Neural cell (in vitro differentiated cells): ENCODE measurements around the gene SELENOI.

Source experiments
- EP300 ChIP-seq: fragments of 450-650 bp; conservative IDR thresholded peaks from 2 replicates; pipeline ENCODE4 v1.6.1; 2014; ENCODE audit warnings: antibody characterized with exemption, mild to moderate bottlenecking, moderate library complexity; ENCODE audit not compliant: poor library complexity, severe bottlenecking
- EZH2 ChIP-seq: fragments of 200-600, 300-800 bp; shearing (Covaris generic), sonication (generic); IDR thresholded peaks from 2 replicates; pipeline ENCODE4 v1.6.1; 2014; ENCODE audit warnings: antibody characterized with exemption, low read length, borderline replicate concordance, mild to moderate bottlenecking; ENCODE audit not compliant: insufficient read depth, poor library complexity, severe bottlenecking
- MXI1 ChIP-seq: fragments of 450-650 bp; conservative IDR thresholded peaks from 2 replicates; pipeline ENCODE4 v1.6.1; 2014; ENCODE audit warnings: antibody characterized with exemption, mild to moderate bottlenecking; ENCODE audit not compliant: poor library complexity, severe bottlenecking
- POLR2AphosphoS5 ChIP-seq: IDR thresholded peaks from 2 replicates; pipeline ENCODE4 v1.6.1; 2012
- RAD21 ChIP-seq: fragments of 450-650 bp; conservative IDR thresholded peaks from 2 replicates; pipeline ENCODE4 v1.6.1; 2014; ENCODE audit warnings: antibody characterized with exemption, mild to moderate bottlenecking, moderate library complexity
- TF ChIP-seq, protein P1 (sequence below): fragments of 450-650 bp; IDR thresholded peaks from 2 replicates; pipeline ENCODE4 v1.5.1; 2014; ENCODE audit warnings: antibody characterized with exemption, mild to moderate bottlenecking, moderate library complexity; ENCODE audit not compliant: poor library complexity, severe bottlenecking

DNA sequence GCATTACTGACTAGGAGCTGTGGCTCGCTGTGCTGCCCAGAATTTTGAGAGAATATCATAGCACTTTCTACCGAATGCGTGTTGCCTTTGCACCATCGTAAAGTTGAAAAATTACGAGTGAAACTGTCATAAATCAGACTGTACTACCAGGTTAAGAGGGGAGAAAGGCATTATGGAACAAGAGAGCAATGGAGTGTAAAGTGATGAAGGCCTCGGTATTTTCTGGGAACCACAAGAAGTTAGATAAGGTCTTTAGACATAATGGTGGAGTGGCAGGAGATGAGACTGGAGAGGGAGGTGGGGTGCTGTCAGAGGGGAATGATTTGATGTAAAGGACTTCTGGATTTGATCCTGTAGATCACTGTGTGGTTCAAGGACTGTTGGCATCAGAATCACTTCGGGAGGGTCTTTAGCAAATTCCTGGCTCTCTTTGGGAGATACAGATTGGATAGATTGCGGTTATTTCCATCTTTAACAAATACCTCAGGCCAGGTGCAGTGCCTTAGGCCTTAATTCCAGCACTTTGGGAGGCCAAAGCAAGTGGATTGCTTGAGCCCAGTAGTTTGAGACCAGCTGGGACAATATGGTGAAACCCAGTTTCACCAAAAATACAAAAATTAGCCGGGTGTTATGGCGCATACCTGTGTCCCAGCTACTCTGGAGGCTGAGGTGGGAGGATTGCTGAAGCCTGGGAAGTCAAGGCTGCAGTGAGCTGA, 5.6 kb downstream of the SELENOI start:
- TF ChIP-seq, protein P1, sequence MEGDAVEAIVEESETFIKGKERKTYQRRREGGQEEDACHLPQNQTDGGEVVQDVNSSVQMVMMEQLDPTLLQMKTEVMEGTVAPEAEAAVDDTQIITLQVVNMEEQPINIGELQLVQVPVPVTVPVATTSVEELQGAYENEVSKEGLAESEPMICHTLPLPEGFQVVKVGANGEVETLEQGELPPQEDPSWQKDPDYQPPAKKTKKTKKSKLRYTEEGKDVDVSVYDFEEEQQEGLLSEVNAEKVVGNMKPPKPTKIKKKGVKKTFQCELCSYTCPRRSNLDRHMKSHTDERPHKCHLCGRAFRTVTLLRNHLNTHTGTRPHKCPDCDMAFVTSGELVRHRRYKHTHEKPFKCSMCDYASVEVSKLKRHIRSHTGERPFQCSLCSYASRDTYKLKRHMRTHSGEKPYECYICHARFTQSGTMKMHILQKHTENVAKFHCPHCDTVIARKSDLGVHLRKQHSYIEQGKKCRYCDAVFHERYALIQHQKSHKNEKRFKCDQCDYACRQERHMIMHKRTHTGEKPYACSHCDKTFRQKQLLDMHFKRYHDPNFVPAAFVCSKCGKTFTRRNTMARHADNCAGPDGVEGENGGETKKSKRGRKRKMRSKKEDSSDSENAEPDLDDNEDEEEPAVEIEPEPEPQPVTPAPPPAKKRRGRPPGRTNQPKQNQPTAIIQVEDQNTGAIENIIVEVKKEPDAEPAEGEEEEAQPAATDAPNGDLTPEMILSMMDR: no peak
- TF ChIP-seq EZH2 (no peak), RAD21 (no peak), MXI1 (no peak), EP300 (no peak), POLR2AphosphoS5 (no peak)
